Natural killer cell (primary cell): ENCODE results near the gene PCDHGA2. TPM values are rescaled to one million over a fixed set of nuclear protein-coding genes. Genes with fewer than 3 reads are reported as not detected.

Source experiments
- ATAC-seq, 3 donors: fragments of 150-1000 bp in 2 of 3; fragments of 200-7000 bp in 1 of 3; cut with Tn5 transposase; 1 replicate in 1 of 3; 2 replicates in 2 of 3; pipeline ENCODE4 v1.10.0; 2021; ENCODE audit warnings: mild to moderate bottlenecking in 2 of 3, moderate library complexity in 2 of 3
- DNase-seq, 2 donors: peaks; one replicate each; pipeline versions ENCODE4 v3.0.0 to v3.0.0-alpha.2; 2013 to 2021; ENCODE audit warnings: mixed read lengths in 1 of 2
- H3K27ac ChIP-seq: one replicate; pipeline ENCODE4 v1.5.1; 2013; ENCODE audit warnings: mild to moderate bottlenecking, low read length
- H3K27me3 ChIP-seq: one replicate; pipeline ENCODE4 v1.6.1; 2013; ENCODE audit warnings: low read length; ENCODE audit not compliant: control insufficient read depth, insufficient read depth
- H3K36me3 ChIP-seq: one replicate; pipeline ENCODE4 v1.6.1; 2013; ENCODE audit warnings: low read length; ENCODE audit not compliant: control insufficient read depth, insufficient read depth
- H3K4me1 ChIP-seq: one replicate; pipeline ENCODE4 v1.6.1; 2013; ENCODE audit warnings: low read length; ENCODE audit not compliant: control insufficient read depth, insufficient read depth
- H3K4me3 ChIP-seq: one replicate; pipeline ENCODE4 v1.5.1; 2013; ENCODE audit warnings: low read length
- H3K9me3 ChIP-seq: one replicate; pipeline ENCODE4 v1.6.1; 2013; ENCODE audit warnings: low read length; ENCODE audit not compliant: control insufficient read depth, insufficient read depth
- H3K27ac Mint-ChIP-seq, 2 donors: one replicate each; pipeline ENCODE4 v1.8.0; 2022; ENCODE audit warnings: mild to moderate bottlenecking in 2 of 2, mixed read lengths in 2 of 2, moderate library complexity in 1 of 2
- H3K27me3 Mint-ChIP-seq, 2 donors: one replicate each; pipeline ENCODE4 v1.8.0; 2022; ENCODE audit warnings: low read depth in 2 of 2, mixed read lengths in 2 of 2
- H3K36me3 Mint-ChIP-seq: one replicate; pipeline ENCODE4 v1.8.0; 2022; ENCODE audit warnings: mixed read lengths
- H3K4me1 Mint-ChIP-seq, 2 donors: one replicate each; pipeline ENCODE4 v1.8.0; 2022; ENCODE audit warnings: mixed read lengths in 2 of 2
- H3K4me3 Mint-ChIP-seq: one replicate; pipeline ENCODE4 v1.8.0; 2022; ENCODE audit warnings: mild to moderate bottlenecking, moderate library complexity, mixed read lengths
- H3K9me3 Mint-ChIP-seq, 2 donors: one replicate each; pipeline ENCODE4 v1.8.0; 2022; ENCODE audit warnings: mixed read lengths in 2 of 2
- CTCF ChIP-seq: fragments of 200-600 bp; IDR thresholded peaks from one replicate; pipeline ENCODE4 v1.8.0; 2022; ENCODE audit warnings: antibody characterized with exemption
- WGBS: methylation state at CpG from one replicate; pipeline ENCODE4 v1.1.7; 2013; ENCODE audit warnings: missing lambda C conversion rate; ENCODE audit not compliant: insufficient coverage; 5-methylcytosine and 5-hydroxymethylcytosine counted together
- intact Hi-C: fragments of 100-400 bp; cut with micrococcal nuclease; formaldehyde crosslinking; loops from one replicate; pipeline ENCODE4 v1.14.2; 2022
- total RNA-seq, 4 donors: library from RNA; stranded (reverse); fragments of 120-200 nt in 1 of 4; gene quantifications; one replicate each; pipeline versions ENCODE4 v1.2.3 to v1.2.4, GENCODE V29; 2013 to 2022

PCDHGA2 gene
- total RNA-seq, 3 donors from 2014 or later (not counting 1 experiment from before 2014, with no cell fraction given) = not detected

GRCh38 chr5:141382469-141383294, 44.1 kb downstream of the PCDHGA2 start, which contains the start of gene PCDHGA7:
Gene PCDHGA7, plus strand, starts transcription at chr5:141382742. Its CDS starts 158 bp downstream, at chr5:141382900.
- intact Hi-C loops = no loop called here
- Histone ChIP-seq H3K9me3 (peaks cover 26% of the 10 kb centered on the region), H3K27me3 (peaks cover 48% of the 10 kb centered on the region), H3K27ac (no peak within 1 kb of the TSS), H3K4me3 (peak within 1 kb of the TSS; percentile 9), H3K36me3 (no peaks in the 10 kb centered on the region), H3K4me1 (peaks cover 4% of the 10 kb centered on the region)
- Mint-ChIP-seq H3K27ac (no peak within 1 kb of the TSS), H3K4me1 (peaks cover 0 to 8% of the 10 kb centered on the region in 2 donors), H3K4me3 (peak within 1 kb of the TSS; percentile 28), H3K27me3 (peaks cover 63 to 80% of the 10 kb centered on the region in 2 donors), H3K36me3 (no peaks in the 10 kb centered on the region), H3K9me3 (peaks cover 0 to 3% of the 10 kb centered on the region in 2 donors)
- 24% methylated on average over 37 of the region's 37 CpGs for WGBS
- ATAC-seq (peak in 2 of 3 donors; percentile 46 to 50), DNase-seq (peak in 1 of 2 donors; percentile 12)
- TF ChIP-seq CTCF = no peak

- WGBS = 43% methylated on average over 21 of the region's 21 CpGs
- no peak overlapping the region for H3K4me3 ChIP-seq
- H3K27ac ChIP-seq = no peak overlapping the region
- DNase-seq (no peak), ATAC-seq (no peak)
- Mint-ChIP-seq H3K9me3 (peaks cover 0 to 3% of the 10 kb centered on the region in 2 donors), H3K4me3 (no peak overlapping the region), H3K27me3 (peaks cover 65 to 80% of the 10 kb centered on the region in 2 donors), H3K4me1 (peaks cover 0 to 8% of the 10 kb centered on the region in 2 donors), H3K36me3 (no peaks in the 10 kb centered on the region), H3K27ac (no peak overlapping the region)
- H3K4me1 ChIP-seq = peaks cover 4% of the 10 kb centered on the region
- no peaks in the 10 kb centered on the region for H3K36me3 ChIP-seq
- TF ChIP-seq CTCF = no peak
- peaks cover 50% of the 10 kb centered on the region for H3K27me3 ChIP-seq
- intact Hi-C loops = no loop called here
- peaks cover 27% of the 10 kb centered on the region for H3K9me3 ChIP-seq
Observed at GRCh38 chr5:141383345-141383744, 44.8 kb downstream of the PCDHGA2 start.

- intact Hi-C loops = loop anchor here (5.0 kb wide), 1 partner anchor 38 kb away; the partner anchor contains the start of gene PCDHGA11
- no peak for TF ChIP-seq CTCF
- no peak overlapping the region for H3K4me3 ChIP-seq
- Mint-ChIP-seq H3K4me3 (no peak overlapping the region), H3K27ac (no peak overlapping the region), H3K4me1 (peaks cover 0 to 8% of the 10 kb centered on the region in 2 donors), H3K9me3 (peaks cover 0 to 3% of the 10 kb centered on the region in 2 donors), H3K27me3 (peaks cover 69 to 77% of the 10 kb centered on the region in 2 donors), H3K36me3 (no peaks in the 10 kb centered on the region)
- no peak overlapping the region for H3K27ac ChIP-seq
- no peaks in the 10 kb centered on the region for H3K36me3 ChIP-seq
- WGBS = 49% methylated on average over 43 of the region's 43 CpGs
- DNase-seq (no peak), ATAC-seq (no peak)
- H3K9me3 ChIP-seq = peaks cover 36% of the 10 kb centered on the region
- peaks cover 4% of the 10 kb centered on the region for H3K4me1 ChIP-seq
- peaks cover 51% of the 10 kb centered on the region for H3K27me3 ChIP-seq
Observed at GRCh38 chr5:141384471-141385267, 46.1 kb downstream of the PCDHGA2 start.
